ENCODE results near the gene ADPRHL1.
"Not testable (repeated sequence)": the region's sequence is repeated elsewhere in the genome, so short reads cannot be mapped to it uniquely, and the experiment has no call there.

ADPRHL1 gene

DNA sequence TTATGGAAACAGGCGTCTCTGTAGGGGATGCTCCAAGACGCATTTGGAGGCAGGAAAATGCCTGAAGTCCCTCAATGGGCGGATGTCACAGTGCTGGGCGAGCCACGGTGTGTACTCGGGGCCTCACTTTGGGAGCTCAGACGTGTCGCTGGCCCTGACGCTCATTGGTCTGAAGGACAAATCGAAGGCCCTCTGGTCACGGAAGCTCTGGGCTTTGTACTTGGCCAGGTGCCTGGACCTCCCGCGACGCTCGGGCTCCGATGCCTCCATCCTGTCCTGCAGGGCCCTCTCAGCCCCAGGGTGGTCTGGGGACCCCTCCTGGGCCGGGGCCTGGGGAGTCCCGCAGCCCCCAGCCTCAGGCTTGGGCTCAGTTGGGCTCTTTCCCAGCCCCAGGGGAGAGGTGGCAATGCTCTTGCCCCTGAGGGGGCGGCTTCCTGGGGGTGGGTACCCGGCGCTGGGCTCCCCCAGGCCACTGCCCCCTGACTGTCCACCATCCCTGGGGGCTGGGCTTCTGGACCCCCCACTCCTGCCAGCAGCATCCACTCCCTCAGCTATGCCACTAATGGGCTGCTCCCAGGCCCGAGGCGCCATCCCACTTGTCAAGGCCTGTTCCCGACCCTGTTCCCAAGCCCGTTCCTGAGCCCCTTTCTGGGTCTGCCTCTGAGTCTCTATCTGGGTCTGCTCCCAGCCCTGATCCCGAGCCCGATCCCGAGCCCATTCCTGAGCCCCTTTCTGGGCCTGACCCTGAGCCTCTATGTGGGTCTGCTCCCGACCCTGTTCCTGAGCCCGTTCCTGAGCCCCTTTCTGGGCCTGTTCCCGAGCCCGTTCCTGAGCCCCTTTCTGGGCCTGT is 49.8 kb downstream of the ADPRHL1 start:
- no peak for DNase-seq (ENCODE audit: low read depth in 1 of 2, low spot score in 1 of 2)

DNA sequence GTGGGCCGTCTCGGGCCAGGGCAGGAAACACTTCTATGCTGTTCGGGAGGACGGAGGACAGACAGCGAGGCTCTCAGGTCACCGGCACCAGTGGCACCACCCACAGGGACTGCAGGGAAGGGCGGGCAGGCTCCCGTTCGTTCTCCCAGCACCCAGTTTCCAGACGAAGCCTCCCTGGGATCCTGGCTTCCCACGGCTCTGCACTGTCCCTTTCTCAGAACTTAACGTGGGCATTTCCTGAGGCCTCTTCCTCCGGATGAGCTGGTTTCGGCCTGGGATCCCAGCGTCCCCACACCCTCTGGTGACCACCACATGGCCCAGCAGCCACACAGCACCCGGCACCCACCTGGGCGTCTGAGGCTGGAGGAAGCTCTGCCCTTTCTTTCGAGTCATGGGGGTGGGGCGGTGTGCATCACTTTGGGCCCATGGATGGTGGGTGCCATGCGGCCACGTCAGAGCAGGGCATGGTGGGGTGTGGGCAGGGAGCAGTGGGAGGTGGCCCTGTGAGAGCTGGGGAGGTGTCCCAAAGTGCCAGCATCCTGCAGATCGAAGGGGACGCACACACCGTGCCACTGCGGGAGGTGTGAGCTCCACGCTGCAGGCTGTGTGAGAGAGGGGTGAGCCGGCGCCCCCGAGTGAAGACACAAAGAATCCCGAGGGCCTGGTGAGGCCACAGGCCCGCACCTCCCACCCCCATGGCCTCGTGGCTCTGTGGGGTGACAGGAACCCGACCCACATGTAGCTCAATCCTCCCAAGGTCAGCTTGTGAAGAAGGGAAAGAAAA is 50.6 kb downstream of the ADPRHL1 start:
- DNase-seq (ENCODE audit: low read depth in 1 of 2, low spot score in 1 of 2): no peak

DNA sequence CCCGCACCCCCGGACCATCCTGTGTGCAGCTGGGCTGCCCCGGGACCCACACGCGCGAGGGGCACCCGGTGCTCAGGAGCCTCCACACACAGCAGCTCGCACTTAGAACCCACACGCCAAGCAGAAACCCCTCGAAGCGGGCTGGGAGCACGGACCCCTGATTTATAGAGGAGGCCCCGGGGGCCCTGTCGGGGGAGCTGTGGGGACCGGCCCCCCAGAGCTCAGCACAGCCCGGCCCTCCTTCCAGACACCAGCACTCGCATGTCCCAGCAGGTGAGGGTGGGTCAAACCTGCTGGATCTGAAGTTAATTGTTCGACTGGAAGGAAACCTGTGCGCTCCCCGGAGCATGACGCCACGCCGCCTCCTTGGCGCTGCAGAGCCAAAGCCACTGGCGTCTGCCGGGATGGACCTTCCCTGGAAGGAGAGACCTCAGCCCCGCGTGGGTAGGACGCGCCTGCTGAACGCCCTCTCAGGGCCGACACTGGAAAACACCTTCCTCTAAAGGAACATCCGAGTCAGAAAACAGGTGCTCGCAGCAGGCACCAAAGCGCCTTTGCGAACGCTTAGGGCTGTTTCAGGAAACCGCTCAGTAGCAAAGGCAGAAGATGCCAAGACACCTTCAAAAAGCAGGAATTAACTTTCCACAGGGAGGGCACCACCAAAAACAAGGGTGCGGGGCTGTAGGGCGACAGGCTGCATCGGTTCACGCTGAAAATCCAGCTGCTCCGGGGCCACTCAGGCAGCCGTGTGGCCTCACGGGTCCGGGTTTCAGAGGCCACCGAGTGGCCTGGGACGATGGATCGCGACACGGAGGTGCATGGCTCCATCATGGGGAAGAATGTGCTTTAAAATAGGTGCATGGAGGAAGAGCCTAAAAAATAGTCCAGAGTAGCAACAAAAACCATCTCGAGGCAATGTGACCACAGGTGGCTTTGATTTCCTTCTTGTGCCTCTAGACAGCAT is 51.6 kb downstream of the ADPRHL1 start:
- DNase-seq (ENCODE audit: low read depth in 1 of 2, low spot score in 1 of 2): no peak

DNA sequence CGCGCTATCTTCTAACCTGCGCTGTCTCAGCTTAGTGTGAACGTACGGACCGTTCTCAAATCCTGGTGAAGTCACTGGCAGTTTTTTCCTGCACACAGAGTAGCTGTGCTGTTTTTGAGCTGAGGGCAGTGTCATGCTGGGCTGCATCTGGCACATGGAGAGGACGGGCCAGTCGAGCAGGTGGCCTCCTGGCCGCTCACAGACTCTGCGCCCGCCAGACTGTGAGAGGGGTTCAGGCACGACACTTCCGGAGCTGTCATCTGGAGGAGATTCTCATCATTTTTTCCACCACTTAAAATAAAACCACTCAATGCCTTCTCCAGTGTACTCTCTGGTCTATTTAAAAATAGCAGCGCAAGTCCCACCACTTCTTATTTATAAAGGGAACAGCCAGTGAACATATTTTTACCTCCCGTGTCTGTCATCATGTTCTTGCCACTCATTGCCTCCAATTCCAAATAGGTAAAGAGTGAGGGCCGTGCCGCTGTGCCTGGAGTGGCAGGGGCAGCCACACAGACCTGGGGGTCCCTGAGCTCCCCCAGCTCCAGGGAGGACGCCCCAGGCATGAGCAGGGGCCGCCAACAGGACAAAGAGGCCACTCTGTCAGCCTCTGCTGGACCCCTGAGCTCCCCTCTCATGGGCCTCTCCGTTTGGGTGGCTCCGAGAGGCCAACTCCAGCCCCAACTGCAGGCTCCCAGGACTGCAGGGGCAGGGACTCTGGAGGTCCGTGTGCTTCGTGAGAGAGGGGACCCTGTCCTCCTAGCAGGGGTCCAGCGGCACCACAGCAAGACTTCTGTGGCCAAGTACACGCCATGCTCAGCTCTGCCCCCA is 52.5 kb downstream of the ADPRHL1 start:
- no peak for DNase-seq (ENCODE audit: low read depth in 1 of 2, low spot score in 1 of 2)

DNA sequence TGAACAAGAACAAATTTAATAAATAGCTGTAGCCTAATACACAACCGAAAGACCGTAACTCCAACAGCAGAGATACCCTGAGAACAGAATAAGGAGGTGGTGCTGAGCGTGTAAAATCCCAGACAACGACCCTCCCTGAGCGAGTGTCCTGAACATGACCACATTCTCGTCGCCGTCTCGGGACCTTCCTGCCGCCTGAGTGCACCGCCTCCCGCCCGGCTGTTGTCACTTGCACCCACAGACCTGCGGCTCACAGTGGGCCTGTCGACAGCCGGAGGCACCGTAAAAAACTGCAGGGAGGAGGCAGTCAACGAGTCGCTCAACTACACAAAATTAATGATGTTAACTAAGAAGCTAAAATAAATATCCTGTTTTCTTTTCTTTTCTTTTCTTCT is 53.5 kb downstream of the ADPRHL1 start:
- DNase-seq (ENCODE audit: low read depth in 1 of 2, low spot score in 1 of 2): no peak

DNA sequence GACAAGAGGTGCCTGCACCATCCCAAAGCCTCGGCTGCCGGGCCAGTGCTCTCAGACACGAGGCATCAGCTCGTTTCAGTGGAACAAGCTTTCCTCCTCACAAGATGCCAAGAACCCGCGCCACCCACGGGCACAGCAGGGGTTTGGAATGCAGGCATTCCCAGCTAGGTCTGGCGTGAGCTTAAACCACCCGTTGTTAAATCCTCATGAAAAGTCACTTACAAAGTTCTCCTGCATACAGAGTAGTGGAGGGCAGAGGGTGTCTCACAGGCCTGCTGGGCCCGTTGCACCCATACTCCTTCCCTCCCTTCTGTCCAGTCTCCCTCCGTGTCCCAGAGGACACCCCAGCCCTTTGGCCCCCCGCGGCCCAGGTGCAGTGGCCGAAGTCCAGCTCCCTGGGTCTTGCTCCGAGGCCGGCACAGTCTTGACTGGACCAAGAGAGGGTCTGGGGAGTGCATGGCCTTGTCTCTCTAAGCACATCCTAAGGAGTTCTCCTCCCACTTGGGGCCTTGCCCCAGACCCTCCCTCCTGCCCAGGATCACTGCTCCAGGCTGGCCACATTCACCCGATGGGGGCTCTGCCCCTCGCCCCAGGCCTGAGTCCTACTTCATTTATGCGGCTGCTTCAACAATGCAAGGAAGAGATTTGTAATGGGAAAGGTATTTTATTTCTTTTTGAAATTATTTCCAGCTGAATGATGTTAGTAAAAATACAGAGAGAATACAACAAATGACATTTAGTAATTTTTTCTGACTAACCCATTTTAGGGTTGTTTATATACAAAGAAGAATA is 54.1 kb downstream of the ADPRHL1 start:
- DNase-seq (ENCODE audit: low read depth in 1 of 2, low spot score in 1 of 2): no peak

DNA sequence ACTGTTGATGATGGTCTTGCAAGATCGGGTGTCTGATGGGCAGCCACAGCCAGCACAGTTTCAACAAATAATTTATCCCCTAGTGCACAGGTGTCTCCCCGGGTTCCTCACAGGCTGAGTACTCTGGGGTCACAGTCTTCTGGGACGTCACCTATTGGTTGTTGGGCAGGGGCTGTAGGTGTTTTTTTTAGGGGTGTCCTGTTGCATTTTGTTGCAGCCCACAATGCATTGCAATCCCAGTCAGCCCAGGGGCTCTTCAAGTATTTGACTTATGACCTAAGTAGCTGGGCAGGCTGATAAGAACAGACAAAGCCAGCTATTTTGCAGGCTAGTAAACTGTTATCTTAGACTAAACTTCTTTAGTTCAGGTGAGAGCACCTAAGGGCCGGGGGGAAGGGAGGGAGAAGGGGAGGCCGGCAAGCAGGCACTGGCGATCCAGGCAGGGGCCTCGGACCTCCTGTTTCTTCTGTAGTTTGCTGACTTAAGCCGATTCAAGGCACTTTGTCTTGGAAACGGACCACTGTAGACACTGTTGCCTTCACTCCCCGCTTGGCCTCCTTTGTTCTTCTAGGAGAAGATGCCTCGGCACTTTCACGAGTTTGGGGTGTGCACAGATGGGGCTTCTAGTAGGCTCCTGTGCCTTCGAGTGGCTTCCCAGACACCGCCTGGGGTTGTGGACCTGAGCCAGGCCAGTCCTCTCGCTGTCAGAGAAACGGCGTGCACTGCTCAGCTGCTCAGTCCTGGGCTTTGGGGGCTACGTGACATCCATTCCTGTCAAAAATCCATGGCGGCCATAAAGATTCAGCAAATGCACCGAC is 55.5 kb downstream of the ADPRHL1 start:
- DNase-seq (ENCODE audit: low read depth in 1 of 2, low spot score in 1 of 2): no peak

DNA sequence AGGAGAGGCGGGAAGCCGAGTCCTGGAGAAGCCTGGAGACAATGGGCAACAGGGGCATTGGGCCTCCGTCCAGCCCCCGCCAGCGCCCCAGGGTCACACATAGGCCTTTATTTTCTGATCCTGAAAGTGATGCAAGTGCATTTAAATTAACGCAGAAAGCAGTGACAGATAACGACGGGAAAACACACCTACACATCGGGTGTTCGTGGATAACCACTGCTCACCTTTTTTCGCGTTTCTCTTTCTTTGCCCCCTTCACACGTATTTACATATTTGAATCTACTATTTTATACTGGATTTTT is 59.0 kb downstream of the ADPRHL1 start:
- DNase-seq (ENCODE audit: low read depth in 1 of 2, low spot score in 1 of 2): no peak

DNA sequence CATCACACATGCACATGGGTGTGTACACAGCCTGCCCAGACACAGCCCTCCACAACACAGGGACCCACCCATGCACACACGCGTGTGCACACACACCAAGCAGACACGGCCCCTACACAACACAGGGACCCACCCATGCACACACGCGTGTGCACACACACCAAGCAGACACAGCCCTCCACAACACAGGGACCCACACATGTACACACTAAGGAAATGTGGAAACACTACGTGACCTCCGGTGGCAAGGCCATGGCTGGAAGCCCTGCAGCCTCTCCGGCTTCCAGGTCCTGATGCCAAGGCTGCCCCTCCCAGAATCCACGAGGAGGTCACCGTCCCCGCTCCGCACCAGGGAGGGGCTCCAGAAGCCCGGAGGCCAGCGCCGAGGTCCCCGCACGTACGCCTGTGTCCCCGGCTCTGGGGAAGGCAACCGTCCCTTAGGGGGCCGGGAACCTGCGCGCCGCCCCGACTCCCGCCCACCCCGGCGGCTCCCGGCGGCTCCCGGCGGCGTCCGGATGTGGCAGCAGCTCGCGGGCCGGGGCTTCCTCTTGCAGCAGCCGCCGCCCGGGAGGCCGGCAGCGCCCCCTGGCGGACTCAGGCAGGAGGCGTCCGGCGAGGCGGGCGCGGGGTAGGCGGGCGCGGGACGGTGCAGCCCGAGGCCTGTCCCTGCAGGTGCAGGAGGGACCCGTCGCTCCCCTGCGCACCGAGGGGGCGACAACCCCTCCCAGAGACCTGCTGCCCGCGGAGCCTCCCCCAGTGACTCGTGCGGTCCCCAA is 59.5 kb downstream of the ADPRHL1 start:
- DNase-seq (ENCODE audit: low read depth in 1 of 2, low spot score in 1 of 2): peak; percentile 71 to 80

DNA sequence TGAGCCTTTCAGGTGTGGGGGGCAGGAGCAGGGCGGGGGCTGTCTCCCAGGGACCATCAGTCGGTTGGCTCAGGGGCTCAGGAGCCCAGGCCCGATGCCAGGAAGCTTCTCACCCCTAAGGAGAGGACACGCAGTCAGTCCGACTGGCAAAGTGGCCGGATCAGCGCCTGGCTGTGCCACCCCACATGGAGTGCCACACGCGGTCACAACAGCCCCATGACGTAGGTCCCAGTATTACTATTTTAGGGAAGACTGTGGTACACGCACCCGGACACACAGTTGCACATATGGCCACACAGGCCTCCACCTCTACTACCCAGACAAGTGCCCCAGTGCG is 60.1 kb downstream of the ADPRHL1 start:
- DNase-seq (ENCODE audit: low read depth in 1 of 2, low spot score in 1 of 2): no peak

DNA sequence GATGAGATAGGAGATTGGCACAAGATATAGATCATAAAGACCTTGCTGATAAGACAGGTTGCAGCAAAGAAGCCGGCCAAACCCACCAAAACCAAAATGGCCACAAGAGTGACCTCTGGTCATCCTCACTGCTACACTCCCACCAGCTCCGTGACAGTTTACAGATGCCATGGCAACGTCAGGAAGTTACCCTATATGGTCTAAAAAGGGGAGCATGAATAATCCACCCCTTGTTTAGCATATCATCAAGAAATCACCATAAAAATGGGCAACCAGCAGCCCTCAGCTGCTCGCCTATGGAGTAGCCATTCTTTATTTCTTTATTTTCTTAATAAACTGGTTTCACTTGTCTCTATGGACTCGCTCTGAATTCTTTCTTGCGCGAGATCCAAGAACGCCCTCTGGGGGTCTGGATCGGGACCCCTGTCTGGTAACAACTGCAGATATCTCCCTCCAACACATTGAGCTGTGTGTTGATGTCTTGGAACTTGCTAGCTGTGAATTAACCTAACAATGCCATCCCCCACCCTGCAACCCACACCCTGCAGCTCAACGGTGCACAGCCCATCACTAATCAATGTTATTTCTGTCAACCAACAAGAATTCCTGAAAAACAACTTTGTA is 62.3 kb downstream of the ADPRHL1 start:
- DNase-seq (ENCODE audit: low read depth in 1 of 2, low spot score in 1 of 2): no peak

DNA sequence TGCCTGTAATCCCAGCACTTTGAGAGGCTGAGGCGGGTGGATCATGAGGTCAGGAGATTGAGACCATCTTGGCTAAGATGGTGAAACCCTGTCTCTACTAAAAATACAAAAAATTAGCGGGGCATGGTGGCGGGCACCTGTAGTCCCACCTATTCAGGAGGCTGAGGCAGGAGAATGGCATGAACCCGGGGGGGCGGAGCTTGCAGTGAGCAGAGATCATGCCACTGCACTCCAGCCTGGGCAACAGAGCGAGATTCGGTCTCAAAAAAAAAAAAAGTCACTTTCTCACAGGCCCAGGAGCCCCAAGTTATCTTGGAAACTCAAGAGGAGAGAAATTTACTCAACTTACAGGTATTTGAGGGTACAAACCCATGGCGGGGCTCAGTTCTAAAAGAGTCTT is 63.7 kb downstream of the ADPRHL1 start:
- not testable (repeated sequence) for DNase-seq (ENCODE audit: low read depth in 1 of 2, low spot score in 1 of 2)

DNA sequence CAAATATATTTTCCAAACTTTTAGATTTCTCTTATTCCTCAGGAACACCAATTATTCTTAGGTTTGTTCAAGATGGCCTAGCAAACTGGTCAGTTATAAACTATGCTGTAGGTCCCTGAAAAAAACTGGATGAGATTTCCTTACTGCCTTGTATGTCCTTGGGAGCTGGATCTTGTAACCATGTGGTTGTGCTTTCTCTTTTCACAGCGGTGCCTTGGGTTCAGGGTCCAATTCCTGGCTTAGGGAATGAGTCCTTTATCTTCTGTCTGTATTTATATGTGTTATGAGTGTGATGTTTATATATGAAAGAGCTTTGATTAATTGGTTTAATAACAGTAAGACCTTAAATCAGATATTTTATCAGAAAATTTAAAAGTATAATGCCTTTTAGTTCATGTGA is 65.9 kb downstream of the ADPRHL1 start:
- no peak for DNase-seq (ENCODE audit: low read depth in 1 of 2, low spot score in 1 of 2)

DNA sequence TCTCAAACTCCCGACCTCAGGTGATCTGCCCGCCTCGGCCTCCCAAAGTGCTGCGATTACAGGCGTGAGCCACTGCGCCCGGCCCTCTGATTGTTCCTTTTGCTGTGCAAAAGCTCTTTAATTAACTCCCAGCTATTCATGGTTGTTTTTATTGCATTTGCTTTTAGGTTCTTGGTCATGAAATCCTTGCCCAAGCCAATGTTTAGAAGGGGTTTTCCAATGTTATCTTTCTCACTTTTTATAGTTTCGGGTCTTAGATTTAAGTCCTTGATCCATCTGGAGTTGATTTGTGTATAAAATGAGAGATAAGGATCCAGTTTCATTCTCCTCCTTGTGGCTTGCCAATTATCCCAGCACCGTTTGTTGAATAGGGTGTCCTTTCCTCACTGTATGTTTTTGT is 70.2 kb downstream of the ADPRHL1 start:
- DNase-seq (ENCODE audit: low read depth in 1 of 2, low spot score in 1 of 2): no peak

DNA sequence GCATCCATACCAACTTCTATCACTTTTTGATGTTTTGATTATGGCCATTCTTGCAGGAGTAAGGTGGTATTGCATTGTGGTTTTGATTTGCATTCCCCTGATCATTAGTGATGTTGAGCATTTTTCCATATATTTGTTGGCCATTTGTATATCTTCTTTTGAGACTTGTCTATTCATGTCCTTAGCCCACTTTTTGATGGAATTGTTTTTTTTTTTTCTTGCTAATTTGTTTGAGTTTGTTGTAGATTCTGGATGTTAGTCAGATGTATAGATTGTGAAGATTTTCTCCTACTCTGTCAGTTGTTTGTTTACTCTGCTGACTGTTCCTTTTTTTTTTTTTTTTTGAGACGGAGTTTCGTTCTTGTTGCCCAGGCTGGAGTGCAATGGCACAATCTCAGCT is 70.7 kb downstream of the ADPRHL1 start:
- not testable (repeated sequence) for DNase-seq (ENCODE audit: low read depth in 1 of 2, low spot score in 1 of 2)

DNA sequence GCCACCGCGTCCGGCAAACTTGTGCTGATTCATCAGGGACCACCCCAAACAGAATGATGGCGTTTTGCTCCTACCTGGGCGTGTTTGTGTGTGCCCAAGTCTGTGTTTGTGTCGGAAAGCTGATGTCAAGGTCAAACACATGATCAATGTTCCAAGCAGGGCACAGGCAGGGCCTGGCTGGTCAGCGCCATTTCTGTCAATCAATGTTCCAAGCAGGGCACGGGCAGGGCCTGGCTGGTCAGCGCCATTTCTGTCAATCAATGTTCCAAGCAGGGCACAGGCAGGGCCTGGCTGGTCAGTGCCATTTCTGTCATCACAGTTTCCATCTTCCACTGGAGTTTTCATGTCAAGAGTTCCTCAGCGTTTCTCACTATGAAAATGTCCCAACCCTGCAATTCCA is 74.5 kb downstream of the ADPRHL1 start:
- no peak for DNase-seq (ENCODE audit: low read depth in 1 of 2, low spot score in 1 of 2)

DNA sequence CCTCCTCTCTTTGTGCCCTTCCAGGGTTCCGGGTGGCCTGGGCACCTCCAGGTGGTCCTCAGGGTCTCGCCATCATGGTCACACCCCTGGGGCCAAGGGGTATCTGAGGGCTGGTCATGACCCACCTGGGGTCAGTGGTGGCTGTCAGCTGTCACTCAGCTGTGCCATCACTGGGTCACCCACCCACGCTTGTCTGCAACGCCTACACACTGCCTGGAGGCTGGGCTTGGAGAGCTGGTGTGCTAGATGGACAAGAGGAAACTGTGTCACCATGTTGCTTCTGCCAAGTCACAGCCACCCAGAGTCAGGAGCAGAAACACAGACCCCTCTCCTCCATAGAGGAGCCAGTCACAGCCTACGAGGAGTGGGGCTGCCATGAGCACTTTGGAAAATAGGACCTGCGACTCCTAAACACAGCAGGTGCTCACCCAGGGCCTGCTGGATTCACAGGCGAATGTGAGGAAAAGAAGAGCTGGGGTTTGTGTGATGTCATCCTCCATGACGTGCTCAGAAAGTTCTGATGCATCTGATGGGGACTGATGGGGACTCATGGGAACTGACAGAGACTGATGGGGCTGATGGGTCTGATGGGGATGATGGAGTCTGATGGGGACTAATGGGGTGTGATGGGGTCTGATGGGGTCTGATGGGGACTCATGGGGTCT is 78.6 kb downstream of the ADPRHL1 start:
- DNase-seq (ENCODE audit: low read depth in 1 of 2, low spot score in 1 of 2): no peak
